WTC11 (cell line): ENCODE data around the gene NEBL.

Experiments
- FOXJ3 ChIP-seq: sonication (generic); formaldehyde crosslinking; IDR thresholded peaks from 2 replicates; pipeline ENCODE4 v1.9.0; 2021; ENCODE audit warnings: missing genetic modification reagents, mild to moderate bottlenecking, borderline replicate concordance
- IRF2 ChIP-seq: sonication (generic); formaldehyde crosslinking; IDR thresholded peaks from 2 replicates; pipeline ENCODE4 v1.8.0; 2022; ENCODE audit warnings: low read depth, missing genetic modification reagents, borderline replicate concordance
- KAT7 ChIP-seq: sonication (generic); formaldehyde crosslinking; IDR thresholded peaks from 2 replicates; pipeline ENCODE4 v1.8.1; 2023; ENCODE audit warnings: missing genetic modification reagents, mild to moderate bottlenecking, borderline replicate concordance
- NR3C1 ChIP-seq: sonication (generic); formaldehyde crosslinking; conservative IDR thresholded peaks from 2 replicates; pipeline ENCODE4 v1.8.1; 2023; ENCODE audit warnings: low read depth, mild to moderate bottlenecking, missing genetic modification reagents
- PRRX2 ChIP-seq: fragments of 250-450 bp; sonication (Bioruptor Pico); IDR thresholded peaks from 2 replicates; pipeline ENCODE4 v1.8.0; 2021; ENCODE audit warnings: mild to moderate bottlenecking
- TF ChIP-seq, protein P1 (sequence below): fragments of 200-600 bp; IDR thresholded peaks from 2 replicates; pipeline ENCODE4 v1.8.0; 2022; ENCODE audit warnings: antibody characterized with exemption
- TF ChIP-seq, protein P2 (sequence below): sonication (generic); formaldehyde crosslinking; IDR thresholded peaks from 2 replicates; pipeline ENCODE4 v1.8.0; 2022; ENCODE audit warnings: mild to moderate bottlenecking, missing genetic modification reagents
- TF ChIP-seq, protein P3 (sequence below): sonication (generic); formaldehyde crosslinking; IDR thresholded peaks from 2 replicates; pipeline ENCODE4 v1.8.1; 2023; ENCODE audit warnings: mild to moderate bottlenecking, missing genetic modification reagents, moderate library complexity
- TF ChIP-seq, protein P4 (sequence below): sonication (generic); formaldehyde crosslinking; IDR thresholded peaks from 2 replicates; pipeline ENCODE4 v1.8.0; 2023; ENCODE audit warnings: mild to moderate bottlenecking, missing genetic modification reagents
- TF ChIP-seq, protein P5 (sequence below): sonication (generic); formaldehyde crosslinking; conservative IDR thresholded peaks from 2 replicates; pipeline ENCODE4 v1.8.1; 2022; ENCODE audit warnings: mild to moderate bottlenecking, missing genetic modification reagents

DNA sequence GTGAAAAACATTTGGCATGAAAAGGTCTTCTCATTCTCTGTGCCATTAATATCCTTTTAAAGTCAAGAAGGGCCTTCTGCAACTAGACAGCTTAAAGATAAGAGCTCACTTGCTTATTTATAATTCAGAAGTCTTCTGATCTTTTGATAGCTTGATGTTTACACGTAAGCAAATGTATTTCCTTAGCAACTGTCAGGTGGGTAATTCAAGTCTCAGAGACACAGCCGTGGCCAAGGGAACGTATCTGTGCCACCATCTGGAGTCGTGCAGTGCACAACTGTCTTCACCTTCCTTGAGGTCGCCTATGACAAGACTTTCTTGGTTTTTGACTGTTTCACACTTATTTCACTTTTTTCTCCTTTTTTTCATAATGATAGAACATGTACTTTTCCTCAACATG is 4.0 kb upstream of the NEBL start:
- TF ChIP-seq, protein P1, sequence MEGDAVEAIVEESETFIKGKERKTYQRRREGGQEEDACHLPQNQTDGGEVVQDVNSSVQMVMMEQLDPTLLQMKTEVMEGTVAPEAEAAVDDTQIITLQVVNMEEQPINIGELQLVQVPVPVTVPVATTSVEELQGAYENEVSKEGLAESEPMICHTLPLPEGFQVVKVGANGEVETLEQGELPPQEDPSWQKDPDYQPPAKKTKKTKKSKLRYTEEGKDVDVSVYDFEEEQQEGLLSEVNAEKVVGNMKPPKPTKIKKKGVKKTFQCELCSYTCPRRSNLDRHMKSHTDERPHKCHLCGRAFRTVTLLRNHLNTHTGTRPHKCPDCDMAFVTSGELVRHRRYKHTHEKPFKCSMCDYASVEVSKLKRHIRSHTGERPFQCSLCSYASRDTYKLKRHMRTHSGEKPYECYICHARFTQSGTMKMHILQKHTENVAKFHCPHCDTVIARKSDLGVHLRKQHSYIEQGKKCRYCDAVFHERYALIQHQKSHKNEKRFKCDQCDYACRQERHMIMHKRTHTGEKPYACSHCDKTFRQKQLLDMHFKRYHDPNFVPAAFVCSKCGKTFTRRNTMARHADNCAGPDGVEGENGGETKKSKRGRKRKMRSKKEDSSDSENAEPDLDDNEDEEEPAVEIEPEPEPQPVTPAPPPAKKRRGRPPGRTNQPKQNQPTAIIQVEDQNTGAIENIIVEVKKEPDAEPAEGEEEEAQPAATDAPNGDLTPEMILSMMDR: no peak
- TF ChIP-seq, protein P2, sequence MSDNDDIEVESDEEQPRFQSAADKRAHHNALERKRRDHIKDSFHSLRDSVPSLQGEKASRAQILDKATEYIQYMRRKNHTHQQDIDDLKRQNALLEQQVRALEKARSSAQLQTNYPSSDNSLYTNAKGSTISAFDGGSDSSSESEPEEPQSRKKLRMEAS (CRISPR knock-in tag): no peak
- TF ChIP-seq, protein P3, sequence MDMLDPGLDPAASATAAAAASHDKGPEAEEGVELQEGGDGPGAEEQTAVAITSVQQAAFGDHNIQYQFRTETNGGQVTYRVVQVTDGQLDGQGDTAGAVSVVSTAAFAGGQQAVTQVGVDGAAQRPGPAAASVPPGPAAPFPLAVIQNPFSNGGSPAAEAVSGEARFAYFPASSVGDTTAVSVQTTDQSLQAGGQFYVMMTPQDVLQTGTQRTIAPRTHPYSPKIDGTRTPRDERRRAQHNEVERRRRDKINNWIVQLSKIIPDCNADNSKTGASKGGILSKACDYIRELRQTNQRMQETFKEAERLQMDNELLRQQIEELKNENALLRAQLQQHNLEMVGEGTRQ (CRISPR knock-in tag): no peak
- TF ChIP-seq PRRX2 (CRISPR knock-in tag): no peak
- TF ChIP-seq NR3C1 (CRISPR knock-in tag): no peak
- TF ChIP-seq IRF2 (CRISPR knock-in tag): no peak
- no peak for TF ChIP-seq KAT7
- TF ChIP-seq, protein P4, sequence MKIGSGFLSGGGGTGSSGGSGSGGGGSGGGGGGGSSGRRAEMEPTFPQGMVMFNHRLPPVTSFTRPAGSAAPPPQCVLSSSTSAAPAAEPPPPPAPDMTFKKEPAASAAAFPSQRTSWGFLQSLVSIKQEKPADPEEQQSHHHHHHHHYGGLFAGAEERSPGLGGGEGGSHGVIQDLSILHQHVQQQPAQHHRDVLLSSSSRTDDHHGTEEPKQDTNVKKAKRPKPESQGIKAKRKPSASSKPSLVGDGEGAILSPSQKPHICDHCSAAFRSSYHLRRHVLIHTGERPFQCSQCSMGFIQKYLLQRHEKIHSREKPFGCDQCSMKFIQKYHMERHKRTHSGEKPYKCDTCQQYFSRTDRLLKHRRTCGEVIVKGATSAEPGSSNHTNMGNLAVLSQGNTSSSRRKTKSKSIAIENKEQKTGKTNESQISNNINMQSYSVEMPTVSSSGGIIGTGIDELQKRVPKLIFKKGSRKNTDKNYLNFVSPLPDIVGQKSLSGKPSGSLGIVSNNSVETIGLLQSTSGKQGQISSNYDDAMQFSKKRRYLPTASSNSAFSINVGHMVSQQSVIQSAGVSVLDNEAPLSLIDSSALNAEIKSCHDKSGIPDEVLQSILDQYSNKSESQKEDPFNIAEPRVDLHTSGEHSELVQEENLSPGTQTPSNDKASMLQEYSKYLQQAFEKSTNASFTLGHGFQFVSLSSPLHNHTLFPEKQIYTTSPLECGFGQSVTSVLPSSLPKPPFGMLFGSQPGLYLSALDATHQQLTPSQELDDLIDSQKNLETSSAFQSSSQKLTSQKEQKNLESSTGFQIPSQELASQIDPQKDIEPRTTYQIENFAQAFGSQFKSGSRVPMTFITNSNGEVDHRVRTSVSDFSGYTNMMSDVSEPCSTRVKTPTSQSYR: no peak
- TF ChIP-seq, protein P5, sequence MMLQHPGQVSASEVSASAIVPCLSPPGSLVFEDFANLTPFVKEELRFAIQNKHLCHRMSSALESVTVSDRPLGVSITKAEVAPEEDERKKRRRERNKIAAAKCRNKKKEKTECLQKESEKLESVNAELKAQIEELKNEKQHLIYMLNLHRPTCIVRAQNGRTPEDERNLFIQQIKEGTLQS (CRISPR knock-in tag): no peak
- TF ChIP-seq FOXJ3 (CRISPR knock-in tag): no peak
